B cell (primary cell): ENCODE results near the gene NOS2. TPM values are rescaled to one million over a fixed set of nuclear protein-coding genes. Genes with fewer than 3 reads are reported as not detected.

Experiments used
- ATAC-seq: fragments of 200-7000 bp; cut with Tn5 transposase; one replicate; pipeline ENCODE4 v1.10.0; 2021; ENCODE audit warnings: low read depth, mild to moderate bottlenecking, moderate number of reproducible peaks, moderate library complexity
- CTCF ChIA-PET: fragments of 350-600 bp; sonication (Branson Sonifier 250); formaldehyde crosslinking; loops from one replicate; lab custom pipeline; 2021; ENCODE audit warnings: antibody characterized with exemption, inconsistent platforms; lab: Charles Lee
- POLR2A ChIA-PET: fragments of 350-600 bp; sonication (Branson Sonifier 250); formaldehyde crosslinking; loops from one replicate; lab custom pipeline; 2021; ENCODE audit warnings: antibody characterized with exemption; lab: Charles Lee
- DNase-seq: peaks from one replicate; pipeline ENCODE4 v3.0.0; 2013
- H2AFZ ChIP-seq: 2 replicates; pipeline ENCODE4 v1.6.1; 2012; ENCODE audit warnings: mild to moderate bottlenecking, low read depth, low read length; ENCODE audit not compliant: insufficient read depth, poor library complexity, severe bottlenecking
- H3K27ac ChIP-seq, 2 donors: 1 replicate in 1 of 2; 2 replicates in 1 of 2; pipeline ENCODE4 v1.5.1; 2012 to 2013; ENCODE audit warnings: low read length in 2 of 2, mild to moderate bottlenecking in 2 of 2, moderate library complexity in 1 of 2
- H3K27me3 ChIP-seq, 4 experiments: fragments of 200-600 bp in 1 of 4; sonication (generic) in 1 of 4; replicated peaks in 1 of 4; 1 replicate in 2 of 4; 2 replicates in 2 of 4; pipeline versions ENCODE4 v1.6.1 to v1.7.0; 2013 to 2016; ENCODE audit warnings: low read length in 3 of 4, mild to moderate bottlenecking in 2 of 4, mixed read lengths in 1 of 4, moderate library complexity in 1 of 4; ENCODE audit not compliant: insufficient read depth in 4 of 4, control insufficient read depth in 3 of 4; ENCODE audit errors: control extremely low read depth in 1 of 4
- H3K36me3 ChIP-seq, 2 experiments: replicated peaks in 1 of 2; 1 replicate in 1 of 2; 2 replicates in 1 of 2; pipeline versions ENCODE4 v1.6.1 to v1.7.1; 2013; ENCODE audit warnings: low read length in 1 of 2; ENCODE audit not compliant: insufficient read depth in 2 of 2, control insufficient read depth in 1 of 2; ENCODE audit errors: control extremely low read depth in 1 of 2, extremely low read depth in 1 of 2
- H3K4me1 ChIP-seq, 2 donors: fragments of 200-600 bp in 1 of 2; sonication (generic) in 1 of 2; 1 replicate in 1 of 2; 2 replicates in 1 of 2; pipeline versions ENCODE4 v1.5.1 to v1.6.1; 2013 to 2017; ENCODE audit warnings: low read length in 2 of 2; ENCODE audit not compliant: control insufficient read depth in 2 of 2, insufficient read depth in 2 of 2
- H3K4me2 ChIP-seq: replicated peaks from 2 replicates; pipeline ENCODE3; 2012; ENCODE audit warnings: mild to moderate bottlenecking, low read depth, low read length; ENCODE audit not compliant: poor library complexity, severe bottlenecking
- H3K4me3 ChIP-seq, 5 experiments: fragments of 200-600 bp in 1 of 5; sonication (generic) in 1 of 5; 1 replicate in 3 of 5; 2 replicates in 2 of 5; pipeline versions ENCODE4 v1.5.1 to v1.7.0; 2011 to 2016; ENCODE audit warnings: low read length in 4 of 5, mild to moderate bottlenecking in 4 of 5, low read depth in 2 of 5, control low read depth in 1 of 5, moderate library complexity in 1 of 5; ENCODE audit not compliant: insufficient read depth in 1 of 5; ENCODE audit errors: control extremely low read depth in 1 of 5, extremely low read depth in 1 of 5
- H3K79me2 ChIP-seq: fragments of 200-600 bp; sonication (generic); one replicate; pipeline ENCODE4 v1.6.0; 2016; ENCODE audit warnings: low read length; ENCODE audit not compliant: control insufficient read depth, insufficient read depth
- H3K9ac ChIP-seq: fragments of 200-600 bp; sonication (generic); 2 replicates; pipeline ENCODE4 v1.6.1; 2017; ENCODE audit warnings: mild to moderate bottlenecking, low read length, moderate library complexity
- H3K9me3 ChIP-seq, 3 donors: one replicate each; pipeline versions ENCODE4 v1.6.1 to v1.7.1; 2013; ENCODE audit warnings: low read length in 2 of 3; ENCODE audit not compliant: control insufficient read depth in 2 of 3, insufficient read depth in 1 of 3; ENCODE audit errors: control extremely low read depth in 1 of 3
- H4K20me1 ChIP-seq: 2 replicates; pipeline ENCODE4 v1.6.0; 2012; ENCODE audit warnings: mild to moderate bottlenecking, low read length; ENCODE audit not compliant: insufficient read depth, control insufficient read depth, poor library complexity, severe bottlenecking
- H3K27ac Mint-ChIP-seq: one replicate; pipeline ENCODE4 v1.8.0; 2021; ENCODE audit warnings: mixed read lengths
- H3K27me3 Mint-ChIP-seq: one replicate; pipeline ENCODE4 v1.8.0; 2021; ENCODE audit warnings: mixed read lengths
- H3K4me1 Mint-ChIP-seq: one replicate; pipeline ENCODE4 v1.8.0; 2021; ENCODE audit warnings: mixed read lengths
- H3K4me3 Mint-ChIP-seq: one replicate; pipeline ENCODE4 v1.8.0; 2021; ENCODE audit warnings: mixed read lengths
- H3K9me3 Mint-ChIP-seq: one replicate; pipeline ENCODE4 v1.8.0; 2022; ENCODE audit warnings: mixed read lengths; ENCODE audit not compliant: insufficient read depth
- EZH2 ChIP-seq: IDR thresholded peaks from 2 replicates; pipeline ENCODE4 v1.6.1; 2012; ENCODE audit warnings: borderline replicate concordance, low read depth, mild to moderate bottlenecking, moderate library complexity, low read length; ENCODE audit not compliant: insufficient read depth, poor library complexity, severe bottlenecking
- WGBS: methylation state at CpG from one replicate; pipeline ENCODE4 v1.1.5; 2013; ENCODE audit warnings: missing lambda C conversion rate; ENCODE audit not compliant: insufficient coverage; 5-methylcytosine and 5-hydroxymethylcytosine counted together
- intact Hi-C: fragments of 100-400 bp; cut with micrococcal nuclease; formaldehyde crosslinking; loops from one replicate; pipeline ENCODE4 v1.10.0; 2022
- polyA plus RNA-seq: library from polyadenylated mRNA; depleted of rRNA; stranded (reverse); fragments of >200 nt; gene quantifications from 2 replicates; pipeline ENCODE4 v1.2.3, GENCODE V29; 2012
- total RNA-seq, 2 donors: library from RNA; stranded (reverse); fragments of 120-200 nt in 1 of 2; gene quantifications; 1 replicate in 1 of 2; 2 replicates in 1 of 2; pipeline versions ENCODE4 v1.2.3 to v1.2.4, GENCODE V29; 2013 to 2022
- TF ChIP-seq, protein P1 (sequence below): fragments of 200-600 bp; IDR thresholded peaks from one replicate; pipeline ENCODE4 v1.8.0; 2022; ENCODE audit warnings: antibody characterized with exemption, mild to moderate bottlenecking

Gene NOS2
- total and polyA plus RNA-seq, 2 donors (not counting 1 experiment from before 2014, with no cell fraction given): 0.12 TPM

DNA sequence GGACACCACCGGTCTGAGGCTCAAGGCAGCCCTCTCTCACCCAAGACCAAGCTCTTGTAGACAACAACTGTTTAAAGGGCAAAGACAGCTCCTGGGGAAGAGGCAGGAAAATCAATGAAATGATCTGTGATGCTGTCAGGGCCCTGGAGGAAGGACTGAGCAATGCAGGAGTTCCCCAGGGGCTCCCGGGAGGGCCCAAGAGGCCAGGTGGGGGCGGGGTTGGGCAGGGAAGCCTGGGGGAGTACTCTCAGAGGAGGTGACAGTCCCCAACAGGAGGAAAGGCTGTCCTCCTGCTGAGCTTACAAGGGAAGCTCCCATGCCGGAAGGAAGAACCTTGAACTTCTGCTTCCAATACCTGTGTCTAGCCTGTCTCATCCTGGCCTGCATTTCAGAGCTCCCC is 8.3 kb upstream of the NOS2 start:
- no peaks in the 10 kb centered on the region for H3K27me3 ChIP-seq
- H3K79me2 ChIP-seq: no peaks in the 10 kb centered on the region
- Mint-ChIP-seq H3K27me3 (no peaks in the 10 kb centered on the region), H3K9me3 (no peaks in the 10 kb centered on the region), H3K4me3 (peak overlapping the region; percentile 82), H3K27ac (peak overlapping the region; percentile 96), H3K4me1 (peaks cover 39% of the 10 kb centered on the region)
- no peaks in the 10 kb centered on the region for H3K9me3 ChIP-seq
- no peaks in the 10 kb centered on the region for H4K20me1 ChIP-seq
- peaks cover 26 to 47% of the 10 kb centered on the region in 2 donors for H3K4me1 ChIP-seq
- DNase-seq (peak; percentile 14), ATAC-seq (no peak)
- CTCF ChIA-PET: interaction anchor here (0.8 to 7.6 kb wide), 10 partner anchors 13 to 593 kb away, joined by 3 to 252 read pairs (median 6); partner anchors contain the start of gene LYRM9
- H3K36me3 ChIP-seq: no peaks in the 10 kb centered on the region
- H2AFZ ChIP-seq: peak overlapping the region; percentile 88
- POLR2A ChIA-PET: no interaction called here
- peak overlapping the region; percentile 75 for H3K4me2 ChIP-seq
- peak overlapping the region in 1 of 5 experiments; percentile 47 for H3K4me3 ChIP-seq
- WGBS: 73% methylated on average over 3 of the region's 4 CpGs
- intact Hi-C loops: loop anchor here (2.0 to 5.0 kb wide), 2 partner anchors 139 to 232 kb away; no protein-coding TSS in a partner anchor
- H3K27ac ChIP-seq: peak overlapping the region; percentile 62 to 78
- H3K9ac ChIP-seq: no peak overlapping the region
- TF ChIP-seq EZH2: no peak
- TF ChIP-seq, protein P1, sequence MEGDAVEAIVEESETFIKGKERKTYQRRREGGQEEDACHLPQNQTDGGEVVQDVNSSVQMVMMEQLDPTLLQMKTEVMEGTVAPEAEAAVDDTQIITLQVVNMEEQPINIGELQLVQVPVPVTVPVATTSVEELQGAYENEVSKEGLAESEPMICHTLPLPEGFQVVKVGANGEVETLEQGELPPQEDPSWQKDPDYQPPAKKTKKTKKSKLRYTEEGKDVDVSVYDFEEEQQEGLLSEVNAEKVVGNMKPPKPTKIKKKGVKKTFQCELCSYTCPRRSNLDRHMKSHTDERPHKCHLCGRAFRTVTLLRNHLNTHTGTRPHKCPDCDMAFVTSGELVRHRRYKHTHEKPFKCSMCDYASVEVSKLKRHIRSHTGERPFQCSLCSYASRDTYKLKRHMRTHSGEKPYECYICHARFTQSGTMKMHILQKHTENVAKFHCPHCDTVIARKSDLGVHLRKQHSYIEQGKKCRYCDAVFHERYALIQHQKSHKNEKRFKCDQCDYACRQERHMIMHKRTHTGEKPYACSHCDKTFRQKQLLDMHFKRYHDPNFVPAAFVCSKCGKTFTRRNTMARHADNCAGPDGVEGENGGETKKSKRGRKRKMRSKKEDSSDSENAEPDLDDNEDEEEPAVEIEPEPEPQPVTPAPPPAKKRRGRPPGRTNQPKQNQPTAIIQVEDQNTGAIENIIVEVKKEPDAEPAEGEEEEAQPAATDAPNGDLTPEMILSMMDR: no peak
